ENCODE results near the gene POU2F3. TPM values are rescaled to one million over a fixed set of nuclear protein-coding genes. Genes with fewer than 3 reads are reported as not detected.

POU2F3 gene
- total RNA-seq, 1 experiment from 2014 or later: 2.6 TPM

DNA sequence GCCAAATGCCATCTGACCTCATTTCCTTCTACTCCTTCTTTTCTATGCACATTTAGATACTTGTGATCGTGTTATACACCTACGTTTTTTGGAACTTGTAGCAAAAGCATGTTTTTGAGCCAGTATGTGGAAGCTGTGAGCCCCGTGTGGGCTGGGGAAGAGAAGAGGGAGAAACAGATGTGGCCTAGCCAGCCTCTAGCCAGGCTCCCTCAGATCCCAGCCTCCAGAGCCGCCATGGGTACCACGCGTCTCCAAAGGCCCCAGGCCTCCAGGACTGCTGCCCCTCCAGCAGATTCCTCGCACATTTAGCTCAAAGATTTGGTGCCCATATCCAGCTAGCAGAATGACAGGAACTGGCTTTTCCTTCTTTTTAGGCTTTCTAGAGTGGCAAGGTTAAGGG, 68.1 kb downstream of the POU2F3 start:
- no peak for DNase-seq
- BruUV-seq (replicated peaks): no TSS peak

DNA sequence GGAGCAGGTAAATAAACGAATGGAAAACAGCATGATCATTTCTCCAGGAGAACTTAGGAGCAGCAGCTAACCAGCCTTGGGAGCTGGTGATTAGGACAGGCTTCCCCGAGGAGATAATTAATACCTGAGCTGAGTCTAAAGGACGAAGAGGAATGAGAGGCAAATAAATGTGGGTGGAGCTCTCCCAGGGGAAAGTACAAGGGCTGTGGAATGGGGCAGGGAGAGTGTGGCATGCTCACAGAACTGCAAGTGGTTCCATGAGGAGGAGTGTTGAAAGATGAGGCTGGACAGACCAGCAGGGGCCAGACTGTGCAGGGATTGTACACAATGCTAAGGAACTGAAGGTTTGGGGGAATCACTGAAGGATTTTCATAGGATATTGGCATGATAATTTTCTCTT, 70.9 kb downstream of the POU2F3 start:
- no peak for DNase-seq
- Mint-ChIP-seq H3K27ac (ENCODE audit: unreplicated experiment) (no peak overlapping the region), H3K4me1 (ENCODE audit: low read depth, unreplicated experiment) (peaks cover 12% of the 10 kb centered on the region), H3K4me3 (ENCODE audit: low read depth, unreplicated experiment) (no peak overlapping the region), H3K36me3 (ENCODE audit: insufficient read depth, unreplicated experiment) (no peaks in the 10 kb centered on the region), H3K9me3 (ENCODE audit: low read depth, unreplicated experiment) (no peaks in the 10 kb centered on the region), H3K27me3 (ENCODE audit: unreplicated experiment) (no peaks in the 10 kb centered on the region)
- CTCF ChIA-PET: no interaction called here
- no TSS peak for BruUV-seq (replicated peaks)
- no peak for TF ChIP-seq CTCF (IDR thresholded peaks at IDR 0.05; ENCODE audit: unreplicated experiment)
- intact Hi-C loops (cut with micrococcal nuclease; ENCODE audit: unreplicated experiment): no loop called here

More for the DNA sequence above, 68.1 kb downstream of the POU2F3 start:
- intact Hi-C loops (cut with micrococcal nuclease; ENCODE audit: unreplicated experiment): no loop called here
- Mint-ChIP-seq H3K9me3 (ENCODE audit: low read depth, unreplicated experiment) (no peaks in the 10 kb centered on the region), H3K27ac (ENCODE audit: unreplicated experiment) (no peak overlapping the region), H3K4me3 (ENCODE audit: low read depth, unreplicated experiment) (no peak overlapping the region), H3K4me1 (ENCODE audit: low read depth, unreplicated experiment) (peaks cover 38% of the 10 kb centered on the region), H3K36me3 (ENCODE audit: insufficient read depth, unreplicated experiment) (peaks cover 15% of the 10 kb centered on the region), H3K27me3 (ENCODE audit: unreplicated experiment) (no peaks in the 10 kb centered on the region)
- CTCF ChIA-PET: no interaction called here
- TF ChIP-seq CTCF (IDR thresholded peaks at IDR 0.05; ENCODE audit: unreplicated experiment): no peak

GRCh38 chr11:120314861-120315260, 74.9 kb downstream of the POU2F3 start:
- TF ChIP-seq CTCF (IDR thresholded peaks at IDR 0.05; ENCODE audit: unreplicated experiment): no peak
- CTCF ChIA-PET: no interaction called here
- no TSS peak for BruUV-seq (replicated peaks)
- Mint-ChIP-seq H3K27me3 (ENCODE audit: unreplicated experiment) (no peaks in the 10 kb centered on the region), H3K4me1 (ENCODE audit: low read depth, unreplicated experiment) (peaks cover 20% of the 10 kb centered on the region), H3K9me3 (ENCODE audit: low read depth, unreplicated experiment) (no peaks in the 10 kb centered on the region), H3K4me3 (ENCODE audit: low read depth, unreplicated experiment) (no peak overlapping the region), H3K27ac (ENCODE audit: unreplicated experiment) (no peak overlapping the region), H3K36me3 (ENCODE audit: insufficient read depth, unreplicated experiment) (peaks cover 5% of the 10 kb centered on the region)
- intact Hi-C loops (cut with micrococcal nuclease; ENCODE audit: unreplicated experiment): no loop called here
- no peak for DNase-seq

- CTCF ChIA-PET: no interaction called here
- TF ChIP-seq CTCF (IDR thresholded peaks at IDR 0.05; ENCODE audit: unreplicated experiment): no peak
- H3K4me3 Mint-ChIP-seq (ENCODE audit: low read depth, unreplicated experiment): peak overlapping the region; percentile 42
- no TSS peak for BruUV-seq (replicated peaks)
- peak; percentile 82 for DNase-seq
- no peaks in the 10 kb centered on the region for H3K27me3 Mint-ChIP-seq (ENCODE audit: unreplicated experiment)
- intact Hi-C loops (cut with micrococcal nuclease; ENCODE audit: unreplicated experiment): no loop called here
- H3K9me3 Mint-ChIP-seq (ENCODE audit: low read depth, unreplicated experiment): no peaks in the 10 kb centered on the region
- H3K4me1 Mint-ChIP-seq (ENCODE audit: low read depth, unreplicated experiment): peaks cover 20% of the 10 kb centered on the region
- H3K27ac Mint-ChIP-seq (ENCODE audit: unreplicated experiment): peak overlapping the region; percentile 80
- peaks cover 5% of the 10 kb centered on the region for H3K36me3 Mint-ChIP-seq (ENCODE audit: insufficient read depth, unreplicated experiment)
Observed at GRCh38 chr11:120316880-120317688, 77.1 kb downstream of the POU2F3 start.

Measured in Calu3 (cell line).